Bronchial epithelial cell (primary cell): ENCODE results near the gene CEL. TPM values are rescaled to one million over a fixed set of nuclear protein-coding genes. Genes with fewer than 3 reads are reported as not detected.

ENCODE experiments used
- DNase-seq: peaks from one replicate; pipeline ENCODE4 v3.0.0-alpha.2; 2010; ENCODE audit warnings: low read depth
- FAIRE-seq: peaks from 2 replicates; lab custom pipeline; 2011; peaks lifted over from hg19 to GRCh38; lab: Jason Lieb, UNC
- H3K27me3 ChIP-seq: 2 replicates; pipeline ENCODE4 v1.5.1; 2011; ENCODE audit warnings: low read length; ENCODE audit not compliant: control insufficient read depth, insufficient read depth
- H3K36me3 ChIP-seq: 2 replicates; pipeline ENCODE4 v1.5.1; 2011; ENCODE audit warnings: low read length; ENCODE audit not compliant: control insufficient read depth, insufficient read depth
- H3K4me3 ChIP-seq: 2 replicates; pipeline ENCODE4 v1.5.1; 2011; ENCODE audit warnings: mild to moderate bottlenecking, low read depth, low read length, control low read depth
- total RNA-seq: library from RNA; depleted of rRNA; stranded (reverse); fragments of >200 nt; gene quantifications from 2 replicates; pipeline ENCODE4 v1.2.1, GENCODE V29; 2014
- TF ChIP-seq, protein P1 (sequence below): IDR thresholded peaks from 2 replicates; pipeline ENCODE4 v1.5.1; 2011; ENCODE audit warnings: mild to moderate bottlenecking, moderate library complexity, low read length, control low read depth, inconsistent platforms; ENCODE audit not compliant: insufficient read depth, severe bottlenecking

CEL gene
- total RNA-seq, 1 donor from 2014 or later: 0.53 TPM

DNA sequence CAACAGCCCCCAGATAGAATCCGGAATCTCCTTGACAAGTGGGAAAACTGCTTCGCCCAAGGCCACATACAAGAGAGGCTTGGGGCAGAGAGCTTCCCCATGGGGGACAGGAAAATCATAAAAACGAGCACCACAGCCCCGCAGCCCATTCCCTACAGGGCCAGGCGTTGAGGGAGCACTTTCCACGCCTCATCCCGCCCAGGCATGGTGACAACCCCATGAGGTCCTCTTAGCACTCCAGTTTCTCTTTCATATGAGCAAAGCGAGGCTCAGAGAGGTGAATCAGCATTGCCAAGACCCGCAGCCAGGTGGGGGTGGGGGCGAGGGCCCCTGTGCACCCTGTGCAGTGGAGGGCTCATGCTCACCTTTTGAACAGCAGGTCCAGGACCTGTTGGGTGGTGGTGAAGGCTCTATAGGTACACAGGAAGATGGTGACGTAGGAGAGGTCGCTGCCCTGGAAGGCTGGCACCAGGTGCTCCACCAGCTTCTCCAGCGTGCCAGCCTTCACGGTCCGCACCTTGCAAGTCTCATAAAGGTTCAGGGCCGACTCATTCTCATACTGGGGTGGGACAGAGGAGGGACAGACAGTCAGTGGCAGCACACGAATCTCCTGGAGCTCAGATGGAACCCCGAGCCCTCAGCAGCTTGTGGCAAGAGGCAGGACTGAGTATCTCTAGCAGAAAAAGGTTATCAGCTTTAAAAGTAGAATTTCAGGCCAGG lies 48.3 kb downstream of the CEL start:
- TF ChIP-seq, protein P1, sequence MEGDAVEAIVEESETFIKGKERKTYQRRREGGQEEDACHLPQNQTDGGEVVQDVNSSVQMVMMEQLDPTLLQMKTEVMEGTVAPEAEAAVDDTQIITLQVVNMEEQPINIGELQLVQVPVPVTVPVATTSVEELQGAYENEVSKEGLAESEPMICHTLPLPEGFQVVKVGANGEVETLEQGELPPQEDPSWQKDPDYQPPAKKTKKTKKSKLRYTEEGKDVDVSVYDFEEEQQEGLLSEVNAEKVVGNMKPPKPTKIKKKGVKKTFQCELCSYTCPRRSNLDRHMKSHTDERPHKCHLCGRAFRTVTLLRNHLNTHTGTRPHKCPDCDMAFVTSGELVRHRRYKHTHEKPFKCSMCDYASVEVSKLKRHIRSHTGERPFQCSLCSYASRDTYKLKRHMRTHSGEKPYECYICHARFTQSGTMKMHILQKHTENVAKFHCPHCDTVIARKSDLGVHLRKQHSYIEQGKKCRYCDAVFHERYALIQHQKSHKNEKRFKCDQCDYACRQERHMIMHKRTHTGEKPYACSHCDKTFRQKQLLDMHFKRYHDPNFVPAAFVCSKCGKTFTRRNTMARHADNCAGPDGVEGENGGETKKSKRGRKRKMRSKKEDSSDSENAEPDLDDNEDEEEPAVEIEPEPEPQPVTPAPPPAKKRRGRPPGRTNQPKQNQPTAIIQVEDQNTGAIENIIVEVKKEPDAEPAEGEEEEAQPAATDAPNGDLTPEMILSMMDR: no peak
- DNase-seq (no peak), FAIRE-seq (no peak)
- H3K4me3 ChIP-seq: no peak overlapping the region
- no peaks in the 10 kb centered on the region for H3K27me3 ChIP-seq
- H3K36me3 ChIP-seq: peaks cover 53% of the 10 kb centered on the region

DNA sequence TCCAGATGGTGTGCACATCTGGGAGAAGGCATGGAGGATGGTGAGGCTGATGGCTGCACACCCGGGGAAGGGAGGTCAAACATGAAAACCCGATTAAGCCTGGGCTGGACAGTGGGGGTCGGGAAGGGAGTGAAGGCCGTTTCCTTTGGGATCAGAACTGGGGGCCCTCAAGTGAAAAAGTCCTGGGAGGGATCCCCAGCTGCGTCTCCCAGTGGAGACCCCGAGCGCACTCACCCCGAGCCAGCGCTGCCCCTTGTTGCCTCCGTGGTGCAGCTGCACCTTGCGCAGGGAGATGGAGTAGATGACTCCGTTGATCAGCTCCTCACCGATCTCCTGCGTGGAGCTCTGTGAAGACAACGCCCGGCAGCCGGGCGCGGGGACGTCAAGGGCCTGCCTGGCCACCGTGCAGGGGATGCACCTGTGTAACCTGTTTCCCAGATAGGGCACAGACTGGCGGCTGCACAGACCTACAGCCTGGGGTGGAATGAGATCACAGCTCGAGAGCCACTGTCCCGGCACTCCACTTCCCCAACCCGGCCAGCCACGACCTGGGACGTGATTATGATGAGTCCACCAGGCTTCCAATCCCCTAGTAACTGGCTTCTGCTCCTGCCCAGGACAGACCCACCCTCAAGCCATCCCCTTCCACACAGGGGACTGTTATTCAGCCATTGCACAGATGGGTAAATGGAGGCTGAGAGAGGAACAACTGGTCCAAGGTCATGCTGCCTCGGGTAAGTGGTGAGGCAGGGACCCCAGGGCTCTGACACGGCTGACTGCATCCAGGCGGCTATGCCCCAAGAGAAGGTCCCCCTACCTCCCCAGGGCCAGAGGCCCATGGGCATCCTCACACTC lies 50.3 kb downstream of the CEL start:
- Histone ChIP-seq H3K4me3 (no peak overlapping the region), H3K27me3 (no peaks in the 10 kb centered on the region), H3K36me3 (peaks cover 48% of the 10 kb centered on the region)
- TF ChIP-seq, protein P1: no peak
- FAIRE-seq: no peak
- DNase-seq: no peak

DNA sequence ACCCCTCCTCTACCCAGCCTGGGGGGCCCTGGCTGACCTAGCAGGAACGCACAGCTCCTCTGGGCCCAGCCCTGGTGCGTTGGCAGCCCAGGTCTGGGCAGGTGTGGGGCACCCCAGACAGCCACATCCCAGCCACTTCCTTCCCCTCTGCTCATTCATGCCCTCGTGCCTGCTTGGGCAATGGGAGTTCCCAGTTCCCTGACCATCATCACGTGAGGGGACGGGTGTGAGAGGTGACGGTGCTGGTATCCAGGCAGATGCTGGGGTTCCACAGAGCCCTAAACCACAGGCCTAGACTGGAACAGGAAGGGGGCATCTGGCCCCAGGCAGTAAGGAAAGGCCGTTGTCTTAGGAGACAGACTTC lies 50.9 kb downstream of the CEL start:
- Histone ChIP-seq H3K36me3 (peaks cover 49% of the 10 kb centered on the region), H3K4me3 (no peak overlapping the region), H3K27me3 (no peaks in the 10 kb centered on the region)
- TF ChIP-seq, protein P1: no peak
- DNase-seq: no peak
- FAIRE-seq: no peak

DNA sequence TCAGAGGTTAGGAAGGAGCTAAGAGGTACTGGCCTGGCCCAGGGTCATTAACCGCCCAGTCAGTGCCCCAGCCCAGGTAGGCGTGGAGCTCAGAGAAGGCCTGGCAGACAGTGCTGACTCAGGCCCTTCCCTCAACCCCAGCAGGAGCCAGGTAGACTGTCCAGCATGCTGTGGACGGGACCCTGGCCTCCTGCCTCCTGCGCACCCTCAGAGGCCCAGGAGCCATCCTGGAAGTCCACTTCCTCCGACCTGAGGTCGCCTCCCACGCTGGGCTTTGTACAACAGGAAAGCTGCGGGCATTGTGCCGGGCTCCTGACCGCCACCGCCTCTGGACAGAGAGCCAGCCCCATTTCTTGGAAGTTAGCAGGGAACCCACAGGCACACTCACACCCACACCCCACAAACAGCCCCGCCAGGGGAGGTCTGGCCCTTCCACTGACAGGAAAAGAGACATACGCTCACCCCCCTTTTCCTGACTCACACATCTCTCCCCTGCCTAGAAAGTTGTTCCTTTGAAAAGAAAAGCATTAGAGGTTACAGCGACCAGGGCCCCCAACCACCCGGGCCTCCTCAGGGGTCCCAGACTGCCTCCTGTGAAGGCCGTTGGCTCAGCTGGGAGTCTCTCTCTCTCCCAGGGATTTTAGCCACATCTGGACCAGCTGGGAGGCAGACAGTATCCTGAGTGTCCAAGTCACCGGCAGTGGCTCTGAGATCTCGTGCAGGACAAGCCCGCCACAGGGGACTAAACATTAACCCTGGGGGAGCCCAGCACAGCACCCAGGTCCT lies 51.6 kb downstream of the CEL start:
- DNase-seq (no peak), FAIRE-seq (no peak)
- Histone ChIP-seq H3K36me3 (peaks cover 43% of the 10 kb centered on the region), H3K27me3 (no peaks in the 10 kb centered on the region), H3K4me3 (no peak overlapping the region)
- TF ChIP-seq, protein P1: no peak

DNA sequence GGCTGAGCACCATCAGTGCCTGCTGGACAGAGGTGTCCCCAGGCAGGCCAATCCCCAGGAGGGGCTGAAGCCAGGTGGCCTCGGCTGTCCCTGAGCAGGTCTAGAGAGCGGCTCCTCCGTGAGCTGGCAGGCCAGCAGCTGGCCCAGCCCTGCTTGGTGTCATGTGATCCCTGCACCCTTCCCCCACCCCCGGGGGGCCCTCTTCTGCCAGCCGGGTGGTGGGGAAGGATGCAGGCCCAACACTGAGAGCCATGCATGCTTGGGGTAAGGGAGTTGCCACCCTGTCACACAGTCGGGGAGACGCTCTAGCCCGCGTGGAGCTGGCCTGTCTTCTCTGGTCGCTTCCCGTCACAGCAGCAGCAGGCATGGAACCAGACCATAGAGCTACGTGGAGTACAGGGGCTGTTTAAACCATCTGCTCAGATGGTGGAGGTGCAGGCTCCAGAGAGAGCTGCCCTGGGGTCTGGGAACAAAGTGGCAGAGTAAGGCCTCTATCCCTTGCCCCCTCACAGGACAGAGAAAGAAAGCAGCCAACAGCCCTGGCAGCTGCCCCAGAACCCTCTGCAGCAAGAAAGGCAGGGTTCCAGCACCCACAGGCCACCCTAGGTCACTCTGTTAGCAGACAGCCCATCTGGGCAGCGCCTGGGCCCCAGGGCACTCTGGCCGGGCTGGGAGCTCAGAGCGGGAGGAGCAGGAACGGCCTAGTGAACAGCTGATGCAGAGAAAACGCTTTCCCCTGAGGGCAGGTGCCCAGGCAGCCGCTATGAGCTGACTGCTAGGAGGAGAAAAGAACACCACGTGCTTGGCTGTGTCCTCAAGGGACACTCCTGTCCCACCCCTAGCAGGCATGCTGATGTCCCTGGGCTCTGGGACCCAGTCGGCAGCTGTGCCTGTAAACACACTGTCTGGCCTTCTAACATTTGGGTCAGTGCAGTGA lies 52.4 kb downstream of the CEL start:
- DNase-seq (no peak), FAIRE-seq (no peak)
- Histone ChIP-seq H3K36me3 (peaks cover 34% of the 10 kb centered on the region), H3K4me3 (no peak overlapping the region), H3K27me3 (no peaks in the 10 kb centered on the region)
- TF ChIP-seq, protein P1: no peak
